Measurements from ENCODE around the gene KIAA0825.

- TF ChIP-seq, protein P1, sequence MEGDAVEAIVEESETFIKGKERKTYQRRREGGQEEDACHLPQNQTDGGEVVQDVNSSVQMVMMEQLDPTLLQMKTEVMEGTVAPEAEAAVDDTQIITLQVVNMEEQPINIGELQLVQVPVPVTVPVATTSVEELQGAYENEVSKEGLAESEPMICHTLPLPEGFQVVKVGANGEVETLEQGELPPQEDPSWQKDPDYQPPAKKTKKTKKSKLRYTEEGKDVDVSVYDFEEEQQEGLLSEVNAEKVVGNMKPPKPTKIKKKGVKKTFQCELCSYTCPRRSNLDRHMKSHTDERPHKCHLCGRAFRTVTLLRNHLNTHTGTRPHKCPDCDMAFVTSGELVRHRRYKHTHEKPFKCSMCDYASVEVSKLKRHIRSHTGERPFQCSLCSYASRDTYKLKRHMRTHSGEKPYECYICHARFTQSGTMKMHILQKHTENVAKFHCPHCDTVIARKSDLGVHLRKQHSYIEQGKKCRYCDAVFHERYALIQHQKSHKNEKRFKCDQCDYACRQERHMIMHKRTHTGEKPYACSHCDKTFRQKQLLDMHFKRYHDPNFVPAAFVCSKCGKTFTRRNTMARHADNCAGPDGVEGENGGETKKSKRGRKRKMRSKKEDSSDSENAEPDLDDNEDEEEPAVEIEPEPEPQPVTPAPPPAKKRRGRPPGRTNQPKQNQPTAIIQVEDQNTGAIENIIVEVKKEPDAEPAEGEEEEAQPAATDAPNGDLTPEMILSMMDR (IDR thresholded peaks at IDR 0.05; ENCODE audit: low read depth, low read length): no peak
- TF ChIP-seq POLR2A (IDR thresholded peaks at IDR 0.05; ENCODE audit: extremely low read depth, insufficient read length): no peak
Observed at GRCh38 chr5:94312298-94312697, 306.1 kb downstream of the KIAA0825 start.
